HG02981 (cell line): Measurements from ENCODE around the gene LIN9.
"Not testable (repeated sequence)": the region's sequence is repeated elsewhere in the genome, so short reads cannot be mapped to it uniquely, and the experiment has no call there.

Source experiments
- ATAC-seq: cut with Tn5 transposase; IDR thresholded peaks from one replicate; pipeline ENCODE4 v1.9.1; 2021; ENCODE audit warnings: mild to moderate bottlenecking, moderate library complexity; ENCODE audit not compliant: unreplicated experiment

Gene LIN9

GRCh38 chr1:226308723-226309397, at the start of gene LIN9:
LIN9 (minus strand) TSS chr1:226309164; CDS start chr1:226309139, 25 bp downstream.
- ATAC-seq = peak; percentile 73

DNA sequence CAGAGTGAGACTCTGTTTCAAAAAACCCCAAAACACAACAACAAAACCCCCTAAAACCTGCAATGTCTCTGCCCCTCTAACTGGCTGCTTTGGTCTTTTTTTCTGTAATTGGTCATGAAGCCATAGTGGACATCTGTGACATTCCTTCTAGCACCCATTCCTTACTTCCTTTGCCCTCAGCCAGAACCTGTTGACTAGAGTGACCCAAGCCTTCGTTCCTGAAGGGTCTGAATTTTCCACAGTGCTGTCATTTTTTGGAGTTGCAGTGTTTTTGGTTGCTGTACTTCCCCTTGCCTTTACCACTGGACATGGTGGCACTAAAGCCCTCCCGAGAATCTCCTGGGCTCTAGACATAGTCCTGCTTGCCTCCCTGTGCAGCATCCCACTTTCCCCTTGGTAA, 48.5 kb upstream of the LIN9 start:
- no peak for ATAC-seq

- ATAC-seq = peak; percentile 29
Observed at GRCh38 chr1:226355669-226356551, 46.9 kb upstream of the LIN9 start.

DNA sequence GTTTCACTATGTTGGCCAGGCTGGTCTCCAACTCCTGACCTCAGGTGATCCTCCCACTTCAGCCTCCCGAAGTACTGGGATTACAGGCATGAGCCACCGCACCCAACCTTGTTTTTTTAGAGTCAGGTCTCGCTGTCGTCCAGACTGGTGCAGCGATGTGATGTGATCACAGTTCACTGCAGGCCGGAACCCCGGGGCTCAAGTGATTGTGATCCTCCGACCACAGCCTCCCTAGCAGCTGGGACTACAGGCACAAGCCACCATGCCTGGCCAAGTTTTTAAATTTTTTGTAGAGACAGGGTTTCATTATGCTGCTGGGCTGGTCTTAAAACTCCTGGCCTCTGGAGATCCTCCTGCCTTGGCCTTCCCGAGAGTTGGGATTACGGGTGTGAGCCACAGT, 46.1 kb upstream of the LIN9 start:
- ATAC-seq = no peak

DNA sequence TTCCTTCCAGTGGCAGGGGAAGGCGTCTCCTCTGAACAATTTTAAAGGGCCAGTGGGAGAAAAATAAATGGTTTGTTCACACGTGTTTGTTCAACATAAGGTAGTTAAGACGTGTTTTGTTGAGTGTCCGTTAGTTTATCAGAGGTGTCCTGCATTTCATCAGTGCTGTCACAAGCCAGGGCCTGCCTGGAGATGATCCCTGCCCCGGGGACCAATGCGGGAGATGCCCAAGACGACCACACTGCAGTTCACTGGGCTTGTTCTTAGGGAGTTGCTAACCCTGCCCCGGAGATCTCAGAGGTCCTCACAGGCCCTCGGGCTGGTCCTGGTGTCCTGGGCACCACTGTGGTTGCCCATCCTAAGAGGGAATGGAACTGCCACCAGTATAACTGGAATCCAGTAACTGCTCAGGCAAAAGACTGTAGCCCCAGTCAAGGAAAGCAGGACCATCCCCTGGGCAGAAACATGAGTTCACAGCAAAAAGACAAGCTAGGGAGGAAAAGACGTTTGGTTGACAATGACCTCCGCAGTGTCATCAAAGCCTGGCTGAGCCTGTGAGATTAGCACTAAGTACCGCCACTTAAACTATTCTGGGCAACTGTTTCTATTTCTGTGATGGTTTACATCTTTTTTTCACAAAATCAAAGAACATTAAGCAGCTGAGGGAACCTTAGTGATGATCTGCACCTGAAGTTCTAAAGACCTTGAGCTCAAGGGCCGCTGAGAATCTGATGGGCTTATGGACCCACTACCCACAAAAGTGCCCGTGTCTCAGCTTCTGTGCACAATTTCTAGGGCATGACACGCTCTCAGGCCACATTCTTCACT, 44.9 kb upstream of the LIN9 start:
- no peak for ATAC-seq

DNA sequence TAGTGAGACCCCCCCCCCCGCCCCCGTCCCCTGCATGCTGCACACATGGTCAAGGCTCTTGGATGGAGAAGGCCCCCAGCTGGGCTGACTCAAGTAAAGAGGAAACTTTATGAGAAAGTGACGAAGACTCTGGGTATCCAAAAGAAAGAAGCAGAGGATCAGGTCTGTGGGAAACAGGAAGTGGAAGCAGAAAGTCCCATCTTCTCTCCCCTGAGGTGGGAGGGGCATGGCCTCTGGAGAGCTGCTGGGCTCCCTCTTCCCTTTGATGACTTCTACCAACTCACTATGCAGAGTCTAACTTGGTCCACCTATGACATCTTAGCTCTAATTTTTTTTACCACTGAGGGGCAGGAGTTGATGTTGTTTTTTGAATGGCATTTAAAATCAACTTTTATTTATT, 42.7 kb upstream of the LIN9 start:
- ATAC-seq = no peak

DNA sequence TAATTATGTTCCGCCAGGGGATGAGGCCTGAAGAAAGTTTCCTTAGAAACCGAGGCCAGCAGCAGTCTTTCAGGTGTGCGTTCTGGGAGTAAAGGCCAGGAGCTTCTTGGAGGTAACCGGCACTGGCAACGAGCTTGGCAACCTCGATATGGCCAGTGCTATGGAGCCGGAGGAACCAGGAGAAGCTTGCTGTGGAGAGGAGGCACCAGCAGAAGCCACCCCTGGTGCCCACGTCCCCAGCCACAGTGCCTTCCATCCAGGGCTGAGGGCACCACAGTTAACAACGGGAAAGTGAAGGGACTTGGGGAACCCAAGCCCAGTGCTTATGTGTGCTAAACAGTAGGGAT, 41.5 kb upstream of the LIN9 start:
- no peak for ATAC-seq

DNA sequence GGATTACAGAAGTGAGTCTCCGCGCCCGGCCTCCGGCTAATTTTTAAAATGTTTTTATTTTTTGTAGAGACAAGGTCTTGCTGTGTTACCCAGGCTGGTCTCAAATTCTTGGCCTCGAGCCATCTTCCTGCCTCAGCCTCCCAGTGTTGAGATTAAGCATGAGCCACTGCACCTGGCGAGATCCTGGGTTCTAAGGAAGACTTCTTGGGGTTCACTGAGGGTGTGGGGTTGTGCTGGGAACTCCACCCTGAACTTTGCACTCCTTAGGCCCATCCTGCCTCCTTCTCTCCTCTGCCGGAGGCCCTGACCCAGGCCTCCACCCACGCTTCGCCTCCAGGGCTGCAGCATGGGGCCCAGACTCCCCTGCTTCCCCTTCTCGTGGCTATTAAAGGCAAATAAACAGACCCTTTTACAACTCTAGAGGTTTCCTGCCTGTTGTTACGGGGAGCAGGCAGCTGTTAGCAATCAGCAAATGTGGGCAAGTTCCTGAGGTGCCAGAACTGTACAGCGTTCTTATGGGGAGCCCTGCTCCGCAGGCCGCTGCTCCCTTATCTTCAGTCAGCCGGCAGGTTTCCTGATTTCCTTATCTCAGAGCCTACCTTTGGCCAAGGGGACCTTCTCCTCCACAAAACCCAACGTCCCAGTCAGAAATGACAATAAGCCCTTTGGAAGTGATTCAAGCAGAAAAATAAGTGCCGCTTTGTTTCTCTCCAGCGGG, 41.0 kb upstream of the LIN9 start:
- no peak for ATAC-seq

GRCh38 chr1:226349081-226349480, 40.1 kb upstream of the LIN9 start:
- ATAC-seq = no peak

DNA sequence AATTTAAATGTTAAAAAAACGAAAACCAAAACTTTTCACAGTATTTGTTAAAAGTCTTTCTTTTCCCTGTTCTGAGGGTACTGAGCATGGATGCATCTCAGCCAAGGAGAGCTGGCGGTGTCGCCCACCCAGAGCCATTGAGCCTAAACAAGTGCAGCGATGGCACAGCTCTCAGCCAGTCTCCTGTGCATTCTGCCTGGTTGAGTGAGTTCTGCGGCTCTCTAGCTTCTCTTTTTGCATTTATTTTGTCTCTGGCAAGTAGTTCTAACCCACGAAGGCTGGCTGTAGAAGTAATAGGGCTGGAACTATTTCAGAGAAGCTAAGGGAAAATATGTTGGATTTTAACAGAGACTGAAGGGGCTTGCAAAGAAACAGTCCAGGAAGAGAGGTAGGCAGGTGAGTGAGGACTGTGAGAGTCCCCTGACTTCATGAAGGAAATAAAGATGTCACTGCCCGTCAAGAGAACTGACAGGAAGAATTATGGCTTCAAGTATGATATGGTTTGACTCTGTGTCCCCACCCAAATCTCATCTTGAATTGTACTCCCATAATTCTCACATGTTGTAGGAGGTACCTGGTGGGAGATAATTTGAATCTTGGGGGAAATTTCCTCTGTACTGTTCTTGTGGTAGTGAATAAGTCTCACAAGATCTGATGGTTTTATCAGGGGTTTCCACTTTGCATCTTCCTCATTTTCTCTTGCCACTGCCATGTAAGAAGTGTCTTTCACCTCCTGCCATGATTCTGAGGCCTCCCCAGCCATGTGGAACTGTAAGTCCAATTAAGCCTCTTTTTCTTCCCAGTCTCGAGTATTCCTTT, 35.7 kb upstream of the LIN9 start:
- ATAC-seq = no peak

DNA sequence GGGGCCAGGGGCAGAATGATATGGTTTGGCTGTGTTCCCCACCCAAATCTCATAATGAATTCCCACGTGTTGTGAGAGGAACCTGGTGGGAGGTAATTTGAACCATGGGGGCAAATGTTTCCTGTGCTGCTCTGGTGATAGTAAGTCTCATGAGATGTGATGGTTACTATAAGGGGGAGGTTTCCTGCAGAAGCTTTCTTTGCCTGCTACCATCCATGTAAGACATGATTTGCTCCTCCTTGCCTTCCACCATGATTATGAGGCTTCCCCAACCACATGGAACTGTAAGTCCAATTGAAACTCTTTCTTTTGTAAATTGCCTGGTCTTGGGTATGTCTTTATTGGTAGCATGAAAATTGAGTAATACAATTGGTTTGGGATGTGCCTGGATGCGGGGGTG, 33.7 kb upstream of the LIN9 start:
- no peak for ATAC-seq

DNA sequence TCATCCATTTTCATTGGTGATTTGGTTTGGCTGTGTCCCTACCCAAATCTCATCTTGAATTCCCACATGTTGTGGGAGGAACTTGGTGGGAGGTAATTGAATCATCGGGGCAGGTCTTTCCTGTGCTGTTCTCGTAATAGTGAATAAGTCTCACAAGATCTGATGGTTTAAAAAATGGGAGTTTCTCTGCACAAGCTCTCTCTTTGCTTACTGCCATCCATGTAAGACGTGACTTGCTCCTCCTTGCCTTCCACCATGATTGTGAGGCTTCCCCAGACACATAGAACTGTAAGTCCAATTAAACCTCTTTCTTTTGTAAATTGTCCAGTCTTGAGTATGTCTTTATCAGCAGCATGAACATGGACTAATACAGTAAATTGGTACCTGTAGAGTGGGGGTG, 31.1 kb upstream of the LIN9 start:
- not testable (repeated sequence) for ATAC-seq

- ATAC-seq = no peak
Observed at GRCh38 chr1:226337276-226337875, 28.4 kb upstream of the LIN9 start.

- no peak for ATAC-seq
Observed at GRCh38 chr1:226335661-226336060, 26.7 kb upstream of the LIN9 start.

GRCh38 chr1:226332947-226333346, 24.0 kb upstream of the LIN9 start:
- ATAC-seq = no peak

GRCh38 chr1:226329237-226329636, 20.3 kb upstream of the LIN9 start:
- ATAC-seq = no peak

DNA sequence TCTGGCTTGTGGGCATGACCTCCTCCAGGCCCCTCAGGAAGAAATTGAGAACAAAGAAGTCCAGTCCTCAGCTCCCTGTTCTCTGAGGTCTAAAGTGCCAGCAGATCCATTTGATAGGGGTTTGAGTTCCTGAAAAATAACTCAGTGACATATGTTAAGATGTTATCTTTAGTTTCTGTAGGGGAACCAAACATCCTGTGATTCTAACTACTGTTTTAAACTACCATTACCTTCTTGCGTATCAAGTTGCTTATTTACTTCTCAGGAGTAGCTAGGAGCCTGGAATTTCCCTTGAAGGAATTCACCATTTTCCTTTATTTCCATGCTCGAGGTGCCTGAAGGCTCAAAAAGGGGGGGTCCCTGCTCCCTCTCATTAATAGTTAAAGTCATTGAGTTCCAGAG, 18.8 kb upstream of the LIN9 start:
- no peak for ATAC-seq

GRCh38 chr1:226325178-226325577, 16.2 kb upstream of the LIN9 start:
- no peak for ATAC-seq

DNA sequence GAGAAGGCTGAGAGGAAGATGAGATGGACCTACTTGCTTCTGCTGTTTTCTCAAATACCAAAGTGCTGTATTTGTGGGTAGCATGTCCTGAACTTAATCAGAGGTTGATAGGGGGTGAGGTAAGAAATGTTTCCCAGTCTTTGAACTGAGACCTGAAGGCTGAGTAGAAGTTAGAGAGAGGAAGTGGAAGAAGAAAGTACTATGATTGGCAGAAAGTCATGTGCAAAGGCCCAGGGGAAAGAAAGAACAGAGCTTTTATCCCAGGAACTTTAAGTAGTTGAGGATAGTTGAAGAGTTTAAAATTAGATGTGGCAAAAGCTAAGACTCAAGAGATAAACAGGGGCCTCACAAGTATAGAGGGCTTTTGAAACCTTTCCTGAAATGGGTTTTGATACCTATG, 15.5 kb upstream of the LIN9 start:
- ATAC-seq = no peak

- no peak for ATAC-seq
Observed at GRCh38 chr1:226322986-226323385, 14.0 kb upstream of the LIN9 start.
